NOMO-1 treated with dmso at 0.1 percent for 144 hours (cell line): ENCODE data around the gene ITPKB.

Experiments used
- DNase-seq: peaks from one replicate; lab custom pipeline; 2025; ENCODE audit not compliant: unreplicated experiment; lab: John Stamatoyannopoulos, UW

ITPKB gene

GRCh38 chr1:226653311-226653921, 85.7 kb downstream of the ITPKB start:
- no peak for DNase-seq

- no peak for DNase-seq
Observed at GRCh38 chr1:226652613-226653012, 86.5 kb downstream of the ITPKB start.

DNA sequence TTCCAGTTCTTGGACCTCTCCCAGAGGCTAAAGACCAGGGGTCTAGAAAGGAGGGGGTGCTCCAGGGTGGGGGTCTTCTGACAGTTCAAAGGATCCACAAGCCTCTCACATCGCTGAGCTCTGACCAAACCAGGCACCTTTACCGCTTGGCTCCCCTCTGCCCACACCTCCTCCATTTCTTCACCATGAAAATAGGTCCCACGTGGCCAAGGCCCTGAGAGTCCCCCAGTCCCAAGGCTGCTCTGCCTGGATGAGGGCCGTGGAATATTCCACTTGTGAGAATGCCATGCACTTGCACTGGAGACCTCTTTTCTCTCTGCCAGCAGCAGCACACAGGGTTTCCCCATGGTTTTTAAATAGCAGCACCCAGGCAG, 87.4 kb downstream of the ITPKB start:
- DNase-seq = no peak

- no peak for DNase-seq
Observed at GRCh38 chr1:226651041-226651731, 87.9 kb downstream of the ITPKB start.

GRCh38 chr1:226650236-226650841, 88.7 kb downstream of the ITPKB start:
- no peak for DNase-seq

- DNase-seq = no peak
Observed at GRCh38 chr1:226649780-226650179, 89.3 kb downstream of the ITPKB start.

GRCh38 chr1:226649244-226649643, 89.8 kb downstream of the ITPKB start:
- DNase-seq = no peak

DNA sequence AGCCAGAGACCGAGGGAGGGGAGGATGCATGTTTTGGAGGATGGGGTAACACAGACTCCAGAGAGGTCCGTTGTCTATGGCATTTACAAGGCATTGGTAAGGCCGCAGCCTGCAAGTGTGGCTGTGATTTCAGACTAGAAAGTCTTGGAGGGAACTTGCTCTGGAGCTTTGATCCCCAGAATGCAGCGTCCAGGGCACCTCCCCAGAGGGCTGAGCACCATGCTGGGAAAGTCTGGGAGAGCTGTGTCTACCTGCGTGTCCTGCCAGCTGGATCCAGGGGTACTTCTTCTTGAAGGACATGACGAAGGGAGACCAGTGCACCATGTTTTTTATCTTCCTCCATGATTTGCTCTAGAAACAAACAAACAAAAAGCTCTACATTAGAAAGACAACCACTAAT, 90.7 kb downstream of the ITPKB start:
- no peak for DNase-seq

DNA sequence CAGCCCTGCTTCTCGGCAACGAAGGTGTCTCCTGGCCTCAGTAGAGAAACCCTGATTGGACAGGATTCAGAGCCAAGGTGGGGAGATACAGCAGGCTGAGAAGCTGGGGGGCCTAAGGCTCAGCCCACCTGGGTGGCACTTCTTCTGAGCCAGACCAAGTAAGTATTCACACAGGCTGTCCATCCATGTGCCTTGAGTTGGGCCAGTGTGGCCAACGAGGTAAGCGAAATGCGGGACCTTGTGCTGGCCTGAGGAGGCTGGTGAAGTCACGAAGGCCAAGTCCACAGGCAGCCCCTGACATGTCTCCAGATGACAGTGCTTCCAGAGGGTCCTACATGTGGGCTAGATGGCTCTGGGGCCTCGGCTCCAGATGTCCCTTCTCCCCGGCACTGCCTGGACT, 91.4 kb downstream of the ITPKB start:
- DNase-seq = no peak

GRCh38 chr1:226646870-226647449, 92.1 kb downstream of the ITPKB start:
- DNase-seq = no peak

- DNase-seq = no peak
Observed at GRCh38 chr1:226646026-226646869, 92.8 kb downstream of the ITPKB start.

GRCh38 chr1:226645279-226645976, 93.7 kb downstream of the ITPKB start:
- DNase-seq = no peak

DNA sequence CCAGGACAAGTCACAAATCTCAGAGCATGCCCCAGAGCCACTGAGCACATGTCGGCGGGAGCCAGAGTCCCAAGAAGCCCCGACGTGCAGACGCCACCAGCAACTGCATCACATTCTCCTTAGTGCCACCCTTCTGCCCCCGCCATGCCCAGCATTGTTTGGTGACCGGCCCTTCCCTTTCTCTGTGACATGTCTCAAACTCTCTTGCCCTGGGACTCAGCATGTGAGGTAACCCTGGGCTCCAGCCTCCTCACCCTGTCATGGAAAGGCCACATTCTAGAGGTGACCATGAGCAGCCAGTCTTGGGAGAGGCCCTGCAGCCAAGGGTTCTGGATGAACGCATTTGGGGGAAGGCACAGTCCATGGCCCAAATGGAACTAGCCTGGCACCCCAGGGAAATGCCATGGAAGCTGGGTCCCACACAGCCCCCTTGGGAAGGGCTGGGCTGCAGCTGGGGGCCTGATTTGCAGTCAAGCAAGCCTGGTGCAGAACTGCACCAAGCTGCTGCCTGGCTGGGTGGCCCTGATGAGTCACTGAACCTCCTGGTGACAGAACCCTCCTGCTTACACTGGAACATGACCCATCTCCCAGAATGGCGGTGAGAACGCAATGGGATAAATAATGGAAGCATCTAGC, 94.4 kb downstream of the ITPKB start:
- no peak for DNase-seq

DNA sequence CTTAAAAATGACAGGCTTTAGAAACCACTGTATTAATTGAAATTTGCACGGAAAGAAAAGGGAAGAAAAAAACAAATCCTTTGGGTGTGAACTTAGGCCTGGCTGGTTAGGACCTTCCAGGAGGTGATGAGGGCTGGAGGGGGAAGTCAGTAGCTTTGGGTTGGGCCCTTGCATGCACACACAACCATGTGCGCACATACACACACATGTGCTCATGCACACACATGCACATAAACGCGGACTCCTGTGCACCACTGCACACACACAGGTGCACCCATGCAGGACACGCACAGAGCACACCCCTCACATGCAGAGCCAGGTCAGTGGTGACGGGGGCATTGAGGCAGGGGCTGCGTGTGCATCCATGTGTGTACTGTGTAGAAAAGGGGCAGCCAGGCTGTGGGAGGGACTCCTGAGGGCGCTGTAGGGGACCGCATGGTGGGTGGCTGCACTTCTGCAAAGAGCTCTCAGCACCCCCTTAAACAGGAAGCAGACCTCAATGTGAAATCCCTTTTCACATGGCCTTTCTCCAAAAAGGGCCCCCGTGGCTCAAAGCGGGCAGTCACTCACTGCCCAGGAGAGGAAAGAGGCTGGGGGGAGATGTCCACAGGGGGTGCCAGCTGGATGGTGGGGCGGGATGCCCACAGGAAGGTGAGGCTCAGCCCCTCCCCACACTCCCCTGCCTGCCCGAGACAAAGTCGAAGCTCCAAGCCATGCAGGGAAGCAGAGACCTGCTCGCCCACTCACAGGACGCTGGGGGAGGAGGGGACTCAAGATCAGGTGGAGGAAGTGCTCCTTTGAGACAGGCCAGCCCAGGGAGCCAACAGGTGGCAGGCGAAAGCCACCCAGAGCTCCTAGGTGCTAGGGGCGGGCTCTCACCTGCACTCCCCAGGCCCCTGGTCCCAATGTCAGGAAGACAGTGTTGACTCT, 95.2 kb downstream of the ITPKB start:
- peak; percentile 56 for DNase-seq

GRCh38 chr1:226643177-226643576, 95.9 kb downstream of the ITPKB start:
- peak; percentile 88 for DNase-seq

GRCh38 chr1:226642421-226642820, 96.7 kb downstream of the ITPKB start:
- DNase-seq = no peak

- DNase-seq = no peak
Observed at GRCh38 chr1:226641671-226642231, 97.3 kb downstream of the ITPKB start.

GRCh38 chr1:226640321-226641136, 98.6 kb downstream of the ITPKB start:
- no peak for DNase-seq
